ENCODE results near the gene EFNA5. TPM values are rescaled to one million over a fixed set of nuclear protein-coding genes. Genes with fewer than 3 reads are reported as not detected.

The EFNA5 gene
- total and polyA plus RNA-seq, 2 donors from 2014 or later, result 5.9 to 54.4 TPM

DNA sequence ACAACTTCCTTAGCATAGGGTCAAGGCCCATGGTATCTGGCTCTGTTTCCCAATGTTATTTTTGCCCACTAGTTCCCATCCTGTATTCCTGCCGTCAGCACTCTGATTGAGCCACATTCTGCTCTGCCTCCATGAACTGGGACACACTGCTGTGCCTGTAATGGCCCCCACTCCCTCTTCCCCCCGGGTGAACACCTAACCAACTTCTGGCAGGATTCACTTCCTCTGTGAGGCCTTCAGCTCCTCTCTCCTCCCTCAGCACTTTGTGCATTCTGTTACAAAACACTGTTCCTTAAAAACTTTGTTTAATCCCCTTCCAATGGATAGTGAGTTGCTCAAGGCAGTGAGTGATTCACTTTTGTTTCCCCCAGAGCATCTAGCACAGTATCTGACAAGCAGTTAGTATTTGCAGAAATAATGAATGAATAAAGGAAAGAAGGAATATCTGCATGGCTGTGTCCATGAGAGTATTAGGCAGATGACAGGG, 183.6 kb downstream of the EFNA5 start:
- intact Hi-C loops (cut with DNase I), result no loop called here
- DNase-seq, result no peak
- H3K9ac ChIP-seq (ENCODE audit: low read length in 3 of 3), result no peak overlapping the region
- H3K36me3 ChIP-seq (ENCODE audit: control insufficient read depth in 2 of 3, insufficient read depth in 3 of 3, low read length in 3 of 3), result no peaks in the 10 kb centered on the region
- no peak for FAIRE-seq
- H3K27me3 ChIP-seq (ENCODE audit: control insufficient read depth, insufficient read depth, low read length), result no peaks in the 10 kb centered on the region
- no peaks in the 10 kb centered on the region for H3K4me1 ChIP-seq (ENCODE audit: control insufficient read depth in 2 of 3, insufficient read depth in 2 of 3, low read depth in 1 of 3, low read length in 3 of 3)
- TF ChIP-seq, protein P1, sequence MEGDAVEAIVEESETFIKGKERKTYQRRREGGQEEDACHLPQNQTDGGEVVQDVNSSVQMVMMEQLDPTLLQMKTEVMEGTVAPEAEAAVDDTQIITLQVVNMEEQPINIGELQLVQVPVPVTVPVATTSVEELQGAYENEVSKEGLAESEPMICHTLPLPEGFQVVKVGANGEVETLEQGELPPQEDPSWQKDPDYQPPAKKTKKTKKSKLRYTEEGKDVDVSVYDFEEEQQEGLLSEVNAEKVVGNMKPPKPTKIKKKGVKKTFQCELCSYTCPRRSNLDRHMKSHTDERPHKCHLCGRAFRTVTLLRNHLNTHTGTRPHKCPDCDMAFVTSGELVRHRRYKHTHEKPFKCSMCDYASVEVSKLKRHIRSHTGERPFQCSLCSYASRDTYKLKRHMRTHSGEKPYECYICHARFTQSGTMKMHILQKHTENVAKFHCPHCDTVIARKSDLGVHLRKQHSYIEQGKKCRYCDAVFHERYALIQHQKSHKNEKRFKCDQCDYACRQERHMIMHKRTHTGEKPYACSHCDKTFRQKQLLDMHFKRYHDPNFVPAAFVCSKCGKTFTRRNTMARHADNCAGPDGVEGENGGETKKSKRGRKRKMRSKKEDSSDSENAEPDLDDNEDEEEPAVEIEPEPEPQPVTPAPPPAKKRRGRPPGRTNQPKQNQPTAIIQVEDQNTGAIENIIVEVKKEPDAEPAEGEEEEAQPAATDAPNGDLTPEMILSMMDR (IDR thresholded peaks at IDR 0.05; ENCODE audit: borderline replicate concordance, extremely low read depth, insufficient read depth), result no peak
- no peak overlapping the region for H3K27ac ChIP-seq (ENCODE audit: low read depth in 2 of 2, low read length in 2 of 2)
- H3K9me3 ChIP-seq (ENCODE audit: control insufficient read depth in 2 of 3, insufficient read depth in 1 of 3, low read length in 3 of 3), result no peaks in the 10 kb centered on the region
- no peak overlapping the region for H3K4me3 ChIP-seq (ENCODE audit: low read length in 3 of 3)

DNA sequence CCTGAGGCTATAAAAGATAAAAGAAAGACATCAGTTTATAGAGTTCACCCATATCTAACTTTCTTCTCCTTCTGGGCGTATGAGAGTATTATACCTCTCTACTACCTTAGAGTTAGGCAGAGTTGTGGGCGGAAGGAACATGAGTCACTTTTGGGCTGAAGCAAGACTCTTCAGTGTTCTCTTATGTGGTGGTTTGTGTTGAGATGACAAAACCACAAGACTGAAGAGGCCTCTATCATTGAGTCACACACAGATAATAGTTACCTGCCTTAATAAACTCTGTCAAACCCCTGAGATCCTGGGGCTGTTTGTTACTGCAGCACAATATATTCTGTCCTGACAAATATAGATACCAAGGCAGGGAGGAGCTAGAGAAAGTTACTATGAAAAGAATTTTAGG, 184.2 kb downstream of the EFNA5 start:
- no peak overlapping the region for H3K9ac ChIP-seq (ENCODE audit: low read length in 3 of 3)
- DNase-seq (no peak), FAIRE-seq (no peak)
- H3K4me1 ChIP-seq (ENCODE audit: control insufficient read depth in 2 of 3, insufficient read depth in 2 of 3, low read depth in 1 of 3, low read length in 3 of 3), result no peaks in the 10 kb centered on the region
- no peaks in the 10 kb centered on the region for H3K9me3 ChIP-seq (ENCODE audit: control insufficient read depth in 2 of 3, insufficient read depth in 1 of 3, low read length in 3 of 3)
- intact Hi-C loops (cut with DNase I), result no loop called here
- no peaks in the 10 kb centered on the region for H3K27me3 ChIP-seq (ENCODE audit: control insufficient read depth, insufficient read depth, low read length)
- H3K4me3 ChIP-seq (ENCODE audit: low read length in 3 of 3), result no peak overlapping the region
- H3K36me3 ChIP-seq (ENCODE audit: control insufficient read depth in 2 of 3, insufficient read depth in 3 of 3, low read length in 3 of 3), result no peaks in the 10 kb centered on the region
- H3K27ac ChIP-seq (ENCODE audit: low read depth in 2 of 2, low read length in 2 of 2), result no peak overlapping the region
- TF ChIP-seq, protein P1 (IDR thresholded peaks at IDR 0.05; ENCODE audit: borderline replicate concordance, extremely low read depth, insufficient read depth), result no peak

GRCh38 chr5:107485184-107485583, 185.6 kb downstream of the EFNA5 start:
- FAIRE-seq (no peak), DNase-seq (no peak)
- Histone ChIP-seq H3K9me3 (ENCODE audit: control insufficient read depth in 2 of 3, insufficient read depth in 1 of 3, low read length in 3 of 3) (no peaks in the 10 kb centered on the region), H3K4me3 (ENCODE audit: low read length in 3 of 3) (no peak overlapping the region), H3K27ac (ENCODE audit: low read depth in 2 of 2, low read length in 2 of 2) (no peak overlapping the region), H3K9ac (ENCODE audit: low read length in 3 of 3) (no peak overlapping the region), H3K27me3 (ENCODE audit: control insufficient read depth, insufficient read depth, low read length) (no peaks in the 10 kb centered on the region), H3K4me1 (ENCODE audit: control insufficient read depth in 2 of 3, insufficient read depth in 2 of 3, low read depth in 1 of 3, low read length in 3 of 3) (no peaks in the 10 kb centered on the region), H3K36me3 (ENCODE audit: control insufficient read depth in 2 of 3, insufficient read depth in 3 of 3, low read length in 3 of 3) (no peaks in the 10 kb centered on the region)
- intact Hi-C loops (cut with DNase I), result no loop called here
- TF ChIP-seq, protein P1 (IDR thresholded peaks at IDR 0.05; ENCODE audit: borderline replicate concordance, extremely low read depth, insufficient read depth), result no peak

DNA sequence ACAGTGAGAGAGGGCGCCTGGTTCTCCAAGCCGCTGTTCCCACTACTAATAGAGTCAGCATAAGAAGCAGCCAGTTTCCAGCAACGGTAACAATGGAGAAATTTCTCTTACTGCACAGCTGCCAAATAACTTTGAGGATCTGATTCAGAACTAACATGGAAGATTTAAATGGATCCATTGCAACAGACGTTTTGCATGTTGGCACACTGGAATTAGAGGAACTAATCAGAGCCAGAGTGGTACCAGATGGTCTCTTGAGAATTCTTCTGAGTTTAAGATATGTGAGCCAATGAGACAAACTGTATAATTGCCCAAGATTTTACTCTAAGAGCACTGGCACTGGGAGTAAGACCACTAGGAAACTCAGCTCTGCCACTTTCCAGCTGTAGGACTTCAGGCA, 186.5 kb downstream of the EFNA5 start:
- H3K36me3 ChIP-seq (ENCODE audit: control insufficient read depth in 2 of 3, insufficient read depth in 3 of 3, low read length in 3 of 3), result no peaks in the 10 kb centered on the region
- DNase-seq, result no peak
- H3K9me3 ChIP-seq (ENCODE audit: control insufficient read depth in 2 of 3, insufficient read depth in 1 of 3, low read length in 3 of 3), result no peaks in the 10 kb centered on the region
- H3K4me3 ChIP-seq (ENCODE audit: low read length in 3 of 3), result no peak overlapping the region
- no peaks in the 10 kb centered on the region for H3K4me1 ChIP-seq (ENCODE audit: control insufficient read depth in 2 of 3, insufficient read depth in 2 of 3, low read depth in 1 of 3, low read length in 3 of 3)
- no peak for FAIRE-seq
- intact Hi-C loops (cut with DNase I), result no loop called here
- H3K27me3 ChIP-seq (ENCODE audit: control insufficient read depth, insufficient read depth, low read length), result no peaks in the 10 kb centered on the region
- H3K27ac ChIP-seq (ENCODE audit: low read depth in 2 of 2, low read length in 2 of 2), result no peak overlapping the region
- no peak overlapping the region for H3K9ac ChIP-seq (ENCODE audit: low read length in 3 of 3)
- TF ChIP-seq, protein P1 (IDR thresholded peaks at IDR 0.05; ENCODE audit: borderline replicate concordance, extremely low read depth, insufficient read depth), result no peak

Data from kidney (tissue), 14 donors.